SK-N-SH (cell line): ENCODE data around the gene UNK. TPM values are rescaled to one million over a fixed set of nuclear protein-coding genes. Genes with fewer than 3 reads are reported as not detected.

ENCODE experiments used
- CTCF ChIA-PET: fragments of 300-600, 350-600 bp; formaldehyde crosslinking; extraction: SDS; loops from one replicate; lab custom pipeline; 2021; lab: Yijun Ruan, JAX
- POLR2A ChIA-PET: fragments of 350-600 bp; sonication (Branson Sonifier 250); formaldehyde crosslinking; extraction: SDS; loops from one replicate; lab custom pipeline; 2020; ENCODE audit warnings: antibody characterized with exemption, inconsistent platforms; lab: Yijun Ruan, JAX
- DNase-seq: peaks from one replicate; pipeline ENCODE4 v3.0.0; 2012
- H2AFZ ChIP-seq: fragments of 200-600 bp; sonication (generic); 2 replicates; pipeline ENCODE4 v1.8.1; 2016; ENCODE audit warnings: antibody characterized with exemption, mild to moderate bottlenecking, low read depth
- H3F3A ChIP-seq: fragments of 200-600 bp; sonication (generic); replicated peaks from 2 replicates; pipeline ENCODE3; 2016; ENCODE audit warnings: antibody characterized with exemption, mild to moderate bottlenecking; ENCODE audit not compliant: insufficient read depth
- H3K27ac ChIP-seq, 2 experiments: fragments of 200-500 bp in 1 of 2; fragments of 200-600 bp in 1 of 2; sonication (Bioruptor generic) in 1 of 2; sonication (generic), shearing (Covaris generic) in 1 of 2; 2 replicates each; pipeline versions ENCODE4 v1.5.1 to v1.6.1; 2014 to 2016; ENCODE audit warnings: low read depth in 2 of 2, inconsistent platforms in 1 of 2, low read length in 1 of 2, mild to moderate bottlenecking in 1 of 2, mixed read lengths in 1 of 2
- H3K27me3 ChIP-seq: fragments of 200-600 bp; sonication (generic), shearing (Covaris generic); 2 replicates; pipeline ENCODE4 v1.6.1; 2016; ENCODE audit warnings: mixed run types; ENCODE audit not compliant: insufficient read depth
- H3K36me3 ChIP-seq, 2 experiments: fragments of 200-500 bp in 1 of 2; fragments of 200-600 bp in 1 of 2; sonication (Bioruptor generic) in 1 of 2; sonication (generic) in 1 of 2; replicated peaks in 1 of 2; 2 replicates each; pipeline versions ENCODE3 to v1.5.1; 2014 to 2016; ENCODE audit warnings: low read length in 1 of 2, mild to moderate bottlenecking in 1 of 2; ENCODE audit not compliant: insufficient read depth in 2 of 2, control insufficient read depth in 1 of 2
- H3K4me1 ChIP-seq, 2 experiments: fragments of 200-500 bp in 1 of 2; fragments of 200-600 bp in 1 of 2; sonication (Bioruptor generic) in 1 of 2; sonication (generic), shearing (Covaris generic) in 1 of 2; 2 replicates each; pipeline versions ENCODE4 v1.5.1 to v1.6.1; 2014 to 2016; ENCODE audit warnings: low read depth in 1 of 2, low read length in 1 of 2, mixed run types in 1 of 2; ENCODE audit not compliant: insufficient read depth in 2 of 2, control insufficient read depth in 1 of 2
- H3K4me2 ChIP-seq: fragments of 200-600 bp; sonication (generic), shearing (Covaris generic); 2 replicates; pipeline ENCODE4 v1.6.1; 2017; ENCODE audit warnings: mixed run types
- H3K4me3 ChIP-seq, 2 experiments: fragments of 200-500 bp in 1 of 2; fragments of 200-600 bp in 1 of 2; sonication (Bioruptor generic) in 1 of 2; sonication (generic), shearing (Covaris generic) in 1 of 2; 2 replicates each; pipeline versions ENCODE4 v1.5.1 to v1.8.1; 2014 to 2016; ENCODE audit warnings: low read depth in 2 of 2, inconsistent platforms in 1 of 2, low read length in 1 of 2, mild to moderate bottlenecking in 1 of 2, mixed read lengths in 1 of 2, moderate library complexity in 1 of 2
- H3K79me2 ChIP-seq: fragments of 200-600 bp; sonication (generic); 2 replicates; pipeline ENCODE4 v1.8.1; 2017; ENCODE audit warnings: mild to moderate bottlenecking; ENCODE audit not compliant: insufficient read depth
- H3K9ac ChIP-seq: fragments of 200-600 bp; sonication (generic); 2 replicates; pipeline ENCODE4 v1.6.1; 2017; ENCODE audit warnings: mixed run types
- H3K9me2 ChIP-seq: fragments of 200-600 bp; sonication (generic); 2 replicates; pipeline ENCODE4 v1.6.1; 2017; ENCODE audit warnings: mixed run types
- H3K9me3 ChIP-seq: fragments of 200-600 bp; sonication (generic); 2 replicates; pipeline ENCODE4 v1.6.1; 2017; ENCODE audit warnings: mixed run types, mild to moderate bottlenecking, moderate library complexity
- H4K20me1 ChIP-seq: fragments of 200-600 bp; sonication (generic); 2 replicates; pipeline ENCODE4 v1.6.1; 2017; ENCODE audit warnings: mild to moderate bottlenecking, mixed run types; ENCODE audit not compliant: insufficient read depth
- ELF1 ChIP-seq: IDR thresholded peaks from 2 replicates; pipeline ENCODE4 v1.4.0; 2012
- EP300 ChIP-seq, 2 experiments: IDR thresholded peaks; 2 replicates each; pipeline versions ENCODE4 v1.4.0 to v1.6.1; 2012; ENCODE audit warnings: borderline replicate concordance in 1 of 2, low read depth in 1 of 2, low read length in 1 of 2
- FOXJ3 ChIP-seq: sonication (generic); formaldehyde crosslinking; IDR thresholded peaks from 2 replicates; pipeline ENCODE4 v1.5.1; 2020; ENCODE audit warnings: mild to moderate bottlenecking, missing genetic modification reagents
- GABPA ChIP-seq: IDR thresholded peaks from 2 replicates; pipeline ENCODE4 v1.4.0; 2012; ENCODE audit warnings: low read depth, mild to moderate bottlenecking
- GATA2 ChIP-seq: sonication (generic); formaldehyde crosslinking; IDR thresholded peaks from 2 replicates; pipeline ENCODE4 v1.5.0; 2020; ENCODE audit warnings: mild to moderate bottlenecking, missing genetic modification reagents
- IRF3 ChIP-seq: fragments of 150-350 bp; IDR thresholded peaks from 2 replicates; pipeline ENCODE4 v1.6.1; 2016; ENCODE audit warnings: mild to moderate bottlenecking, low read depth, low read length
- JUND ChIP-seq: IDR thresholded peaks from 2 replicates; pipeline ENCODE4 v1.4.0; 2012
- NRF1 ChIP-seq: IDR thresholded peaks from 2 replicates; pipeline ENCODE4 v1.6.1; 2012; ENCODE audit warnings: low read depth, mild to moderate bottlenecking, low read length
- PBX3 ChIP-seq: IDR thresholded peaks from 2 replicates; pipeline ENCODE4; 2012
- POLR2AphosphoS5 ChIP-seq: IDR thresholded peaks from 2 replicates; pipeline ENCODE4 v1.6.1; 2012; ENCODE audit warnings: low read depth, low read length
- RAD21 ChIP-seq: IDR thresholded peaks from 2 replicates; pipeline ENCODE4 v1.6.1; 2012; ENCODE audit warnings: mild to moderate bottlenecking, low read length
- RXRA ChIP-seq: IDR thresholded peaks from 2 replicates; pipeline ENCODE4 v1.4.0; 2012; ENCODE audit warnings: low read depth, mild to moderate bottlenecking, borderline replicate concordance
- TAF1 ChIP-seq: IDR thresholded peaks from 2 replicates; pipeline ENCODE4 v1.6.1; 2012; ENCODE audit warnings: low read depth, mild to moderate bottlenecking, low read length, moderate library complexity, borderline replicate concordance
- TCF12 ChIP-seq: IDR thresholded peaks from 2 replicates; pipeline ENCODE4 v1.4.0; 2012
- YY1 ChIP-seq: IDR thresholded peaks from 2 replicates; pipeline ENCODE4 v1.4.0; 2012; ENCODE audit warnings: low read depth, mild to moderate bottlenecking
- WGBS: methylation state at CpG from one replicate; pipeline ENCODE4 v1.1.6; 2017; ENCODE audit warnings: low lambda C conversion rate; 5-methylcytosine and 5-hydroxymethylcytosine counted together
- polyA plus RNA-seq, 3 experiments: library from polyadenylated mRNA; depleted of rRNA; stranded (reverse); fragments of >200 nt; gene quantifications; 2 replicates each; pipeline ENCODE4 v1.2.3, GENCODE V29; 2012
- TF ChIP-seq, protein P1 (sequence below): IDR thresholded peaks from 2 replicates; pipeline ENCODE4 v1.6.1; 2012; ENCODE audit warnings: mild to moderate bottlenecking, low read depth, low read length, moderate library complexity

The UNK gene
- polyA plus RNA-seq, 1 of the 3 experiments (the other 2 are of a cell fraction), result 24.8 TPM

GRCh38 chr17:75832164-75832651 is 47.6 kb downstream of the UNK start (continued):
- TF ChIP-seq, protein P1, sequence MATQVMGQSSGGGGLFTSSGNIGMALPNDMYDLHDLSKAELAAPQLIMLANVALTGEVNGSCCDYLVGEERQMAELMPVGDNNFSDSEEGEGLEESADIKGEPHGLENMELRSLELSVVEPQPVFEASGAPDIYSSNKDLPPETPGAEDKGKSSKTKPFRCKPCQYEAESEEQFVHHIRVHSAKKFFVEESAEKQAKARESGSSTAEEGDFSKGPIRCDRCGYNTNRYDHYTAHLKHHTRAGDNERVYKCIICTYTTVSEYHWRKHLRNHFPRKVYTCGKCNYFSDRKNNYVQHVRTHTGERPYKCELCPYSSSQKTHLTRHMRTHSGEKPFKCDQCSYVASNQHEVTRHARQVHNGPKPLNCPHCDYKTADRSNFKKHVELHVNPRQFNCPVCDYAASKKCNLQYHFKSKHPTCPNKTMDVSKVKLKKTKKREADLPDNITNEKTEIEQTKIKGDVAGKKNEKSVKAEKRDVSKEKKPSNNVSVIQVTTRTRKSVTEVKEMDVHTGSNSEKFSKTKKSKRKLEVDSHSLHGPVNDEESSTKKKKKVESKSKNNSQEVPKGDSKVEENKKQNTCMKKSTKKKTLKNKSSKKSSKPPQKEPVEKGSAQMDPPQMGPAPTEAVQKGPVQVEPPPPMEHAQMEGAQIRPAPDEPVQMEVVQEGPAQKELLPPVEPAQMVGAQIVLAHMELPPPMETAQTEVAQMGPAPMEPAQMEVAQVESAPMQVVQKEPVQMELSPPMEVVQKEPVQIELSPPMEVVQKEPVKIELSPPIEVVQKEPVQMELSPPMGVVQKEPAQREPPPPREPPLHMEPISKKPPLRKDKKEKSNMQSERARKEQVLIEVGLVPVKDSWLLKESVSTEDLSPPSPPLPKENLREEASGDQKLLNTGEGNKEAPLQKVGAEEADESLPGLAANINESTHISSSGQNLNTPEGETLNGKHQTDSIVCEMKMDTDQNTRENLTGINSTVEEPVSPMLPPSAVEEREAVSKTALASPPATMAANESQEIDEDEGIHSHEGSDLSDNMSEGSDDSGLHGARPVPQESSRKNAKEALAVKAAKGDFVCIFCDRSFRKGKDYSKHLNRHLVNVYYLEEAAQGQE, result no peak
- TF ChIP-seq FOXJ3 (no peak), TCF12 (no peak), TAF1 (no peak), POLR2AphosphoS5 (no peak), YY1 (no peak), NRF1 (no peak), ELF1 (no peak), RXRA (no peak), GABPA (no peak)

- CTCF ChIA-PET, result interaction anchor here (0.6 to 16.5 kb wide), 6 partner anchors 10 to 68 kb away, joined by 3 to 326 read pairs (median 5); partner anchors contain the start of genes GALK1 and UNC13D
Measured at GRCh38 chr17:75832652-75833400, 48.2 kb downstream of the UNK start.

More at GRCh38 chr17:75832652-75833400, 48.2 kb downstream of the UNK start:
- H3K9ac ChIP-seq, result no peak overlapping the region
- POLR2A ChIA-PET, result interaction anchor here (0.8 to 2.0 kb wide), 2 partner anchors 12 to 49 kb away, joined by 3 to 7 read pairs; partner anchors contain the start of gene UNC13D
- TF ChIP-seq, protein P1, result no peak
- TF ChIP-seq EP300 (IDR thresholded peaks at IDR 0.05; ENCODE audit: borderline replicate concordance in 1 of 2, low read depth in 1 of 2, low read length in 1 of 2) (no peak), RAD21 (no peak), YY1 (no peak), PBX3 (no peak), JUND (no peak), IRF3 (no peak), GATA2 (CRISPR knock-in tag) (no peak), POLR2AphosphoS5 (no peak)
- H3K36me3 ChIP-seq, result no peaks in the 10 kb centered on the region
- peaks cover 2 to 14% of the 10 kb centered on the region in 2 experiments; a peak in 2 of 4 replicates for H3K4me1 ChIP-seq
- no peak overlapping the region for H3K4me3 ChIP-seq
- H3K27ac ChIP-seq, result no peak overlapping the region
- H2AFZ ChIP-seq, result no peak overlapping the region
- no peaks in the 10 kb centered on the region for H3K9me2 ChIP-seq
- no peaks in the 10 kb centered on the region for H4K20me1 ChIP-seq
- H3K4me2 ChIP-seq, result no peak overlapping the region
- 85% methylated on average over 19 of the region's 20 CpGs for WGBS
- no peaks in the 10 kb centered on the region for H3K9me3 ChIP-seq
- H3F3A ChIP-seq, result no peaks in the 10 kb centered on the region
- DNase-seq, result no peak
- H3K79me2 ChIP-seq, result no peaks in the 10 kb centered on the region
- no peaks in the 10 kb centered on the region for H3K27me3 ChIP-seq
